Amniotic stem cell (primary cell): ENCODE measurements around the gene LIMA1.
"Not testable (repeated sequence)": the region's sequence is repeated elsewhere in the genome, so short reads cannot be mapped to it uniquely, and the experiment has no call there.

ENCODE experiments used
- DNase-seq: peaks from one replicate; lab custom pipeline; 2025; lab: John Stamatoyannopoulos, UW

LIMA1 gene

DNA sequence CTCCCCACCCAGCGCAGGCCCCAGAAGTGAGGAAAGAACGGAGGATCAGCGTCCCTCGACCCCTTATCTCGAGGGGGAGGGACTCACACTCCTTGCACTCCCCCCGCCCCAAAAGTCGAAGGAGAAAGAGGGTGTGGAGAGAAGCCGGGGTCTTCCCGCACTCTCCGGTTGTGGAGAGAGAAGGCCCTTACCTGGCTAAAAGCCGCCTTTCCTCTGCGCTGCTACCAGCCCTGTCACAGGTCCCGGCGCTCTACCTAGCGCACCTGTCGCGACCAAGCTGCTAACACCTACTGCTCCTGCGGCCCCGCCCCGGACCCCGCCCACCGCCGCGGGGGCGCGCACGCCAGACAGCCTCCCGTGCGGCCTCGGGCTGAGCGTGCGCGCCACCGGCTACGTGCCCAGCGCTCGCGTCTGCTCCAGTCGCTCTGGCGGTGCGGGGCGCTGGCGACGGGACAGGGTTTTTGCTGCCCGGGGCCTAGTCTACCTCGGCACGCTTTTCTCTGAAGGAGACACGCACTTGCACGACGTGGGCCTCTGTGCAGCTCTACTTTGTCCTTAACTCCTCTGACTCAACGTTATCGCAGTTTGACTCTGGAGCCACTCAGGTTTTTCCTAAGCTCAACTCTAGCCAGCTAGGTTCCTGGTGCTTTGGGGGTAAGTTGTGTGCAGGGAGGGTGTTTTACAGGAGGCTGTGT is at the start of gene LIMA1:
Gene LIMA1 (minus strand): TSS at position 292 of the 695 bp plus-strand sequence. CDS start 34,769 bp downstream, outside the sequence.
- no peak for DNase-seq

- DNase-seq = no peak
Observed at GRCh38 chr12:50331745-50332144, 48.4 kb upstream of the LIMA1 start.

DNA sequence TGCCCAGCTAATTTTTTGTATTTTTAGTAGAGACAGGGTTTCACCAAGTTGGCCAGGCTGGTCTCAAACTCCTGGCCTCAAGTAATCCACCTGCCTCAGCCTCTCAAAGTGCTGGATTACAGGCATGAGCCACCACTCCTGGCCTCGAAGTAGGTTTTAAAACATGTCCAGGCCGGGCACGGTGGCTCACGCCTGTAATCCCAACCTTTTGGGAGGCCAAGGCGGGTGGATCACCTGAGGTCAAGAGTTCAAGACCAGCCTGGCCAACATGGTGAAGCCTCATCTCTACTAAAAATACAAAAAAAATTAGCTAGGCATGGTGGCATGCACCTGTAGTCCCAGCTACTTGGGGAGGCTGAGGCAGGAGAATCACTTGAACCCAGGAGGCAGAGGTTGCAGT is 45.3 kb upstream of the LIMA1 start:
- not testable (repeated sequence) for DNase-seq

- peak; percentile 8 for DNase-seq
Observed at GRCh38 chr12:50326590-50327284, 43.4 kb upstream of the LIMA1 start.

GRCh38 chr12:50325890-50326391 is 42.6 kb upstream of the LIMA1 start:
- no peak for DNase-seq

DNA sequence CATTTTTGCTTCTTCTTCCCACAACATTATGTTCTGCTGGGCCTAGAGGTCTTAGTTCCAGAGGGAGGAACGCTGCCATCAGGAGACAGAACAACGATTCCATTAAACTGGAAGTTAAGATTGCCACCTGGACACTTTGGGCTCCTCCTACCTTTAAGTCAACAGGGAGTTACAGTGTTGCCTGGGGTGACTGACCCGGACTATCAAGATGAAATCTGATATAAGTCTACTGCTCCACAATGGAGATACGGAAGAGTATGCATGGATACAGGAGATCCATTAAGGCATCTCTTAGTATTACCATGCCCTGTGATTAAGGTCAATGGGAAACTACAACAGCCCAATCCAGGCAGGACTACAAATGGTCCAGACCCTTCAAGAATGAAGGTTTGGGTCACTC is 41.5 kb upstream of the LIMA1 start:
- DNase-seq = not testable (repeated sequence)

DNA sequence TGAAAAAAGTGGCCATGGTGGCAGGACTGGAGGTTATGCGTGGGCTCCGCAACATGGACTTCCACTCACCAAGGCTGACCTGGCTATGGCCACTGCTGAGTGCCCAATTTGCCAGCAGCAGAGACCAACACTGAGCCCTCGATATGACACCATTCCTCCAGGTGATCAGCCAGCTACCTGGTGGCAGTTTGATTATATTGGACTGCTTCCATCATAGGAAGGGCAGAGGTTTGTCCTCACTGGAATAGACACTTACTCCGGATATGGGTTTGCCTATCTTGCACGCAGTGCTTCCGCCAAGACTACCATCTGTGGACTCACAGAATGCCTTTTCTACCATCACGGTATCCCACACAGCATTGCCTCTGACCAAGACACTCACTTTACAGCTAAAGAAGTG is 40.8 kb upstream of the LIMA1 start:
- not testable (repeated sequence) for DNase-seq

GRCh38 chr12:50322206-50322605 is 38.9 kb upstream of the LIMA1 start:
- no peak for DNase-seq

GRCh38 chr12:50317203-50317602 is 33.9 kb upstream of the LIMA1 start:
- DNase-seq = no peak

DNA sequence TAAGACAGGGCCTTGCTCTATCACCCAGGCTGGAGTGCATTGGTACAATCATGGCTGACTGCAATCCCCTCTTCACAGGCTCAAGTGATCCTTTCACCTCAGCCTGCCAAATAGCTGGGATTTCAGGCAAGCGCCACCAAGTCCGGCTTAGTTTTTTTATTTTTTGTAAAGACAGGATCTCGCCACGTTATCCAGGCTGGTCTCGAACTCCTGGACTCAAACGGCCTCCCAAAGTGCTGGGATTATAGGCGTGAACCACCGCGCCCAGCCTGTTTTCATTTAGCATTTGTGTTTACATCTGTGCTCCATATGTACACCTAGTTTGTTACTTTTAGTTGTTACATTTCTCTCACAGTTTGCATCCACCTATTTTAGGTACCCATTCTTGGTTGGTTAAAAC is 32.5 kb upstream of the LIMA1 start:
- DNase-seq = no peak

- DNase-seq = peak; percentile 14
Observed at GRCh38 chr12:50314636-50315312, 31.5 kb upstream of the LIMA1 start.

DNA sequence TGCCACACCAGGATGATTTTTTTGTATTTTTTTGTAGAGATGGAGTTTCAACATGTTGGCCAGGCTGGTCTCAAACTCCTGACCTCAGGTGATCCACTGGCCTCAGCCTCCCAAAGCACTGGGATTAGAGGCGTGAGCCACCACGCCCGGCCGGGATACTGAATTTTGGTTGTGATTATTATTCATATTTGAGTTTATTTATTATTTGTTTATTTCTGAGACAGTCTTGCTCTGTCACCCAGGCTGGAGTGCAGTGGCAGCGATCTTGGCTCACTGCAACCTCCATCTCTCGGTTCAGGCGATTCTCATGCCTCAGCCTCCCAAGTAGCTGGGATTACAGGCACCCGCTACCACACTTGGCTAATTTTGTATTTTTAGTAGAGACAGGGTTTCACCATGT is 30.7 kb upstream of the LIMA1 start:
- DNase-seq = not testable (repeated sequence)

DNA sequence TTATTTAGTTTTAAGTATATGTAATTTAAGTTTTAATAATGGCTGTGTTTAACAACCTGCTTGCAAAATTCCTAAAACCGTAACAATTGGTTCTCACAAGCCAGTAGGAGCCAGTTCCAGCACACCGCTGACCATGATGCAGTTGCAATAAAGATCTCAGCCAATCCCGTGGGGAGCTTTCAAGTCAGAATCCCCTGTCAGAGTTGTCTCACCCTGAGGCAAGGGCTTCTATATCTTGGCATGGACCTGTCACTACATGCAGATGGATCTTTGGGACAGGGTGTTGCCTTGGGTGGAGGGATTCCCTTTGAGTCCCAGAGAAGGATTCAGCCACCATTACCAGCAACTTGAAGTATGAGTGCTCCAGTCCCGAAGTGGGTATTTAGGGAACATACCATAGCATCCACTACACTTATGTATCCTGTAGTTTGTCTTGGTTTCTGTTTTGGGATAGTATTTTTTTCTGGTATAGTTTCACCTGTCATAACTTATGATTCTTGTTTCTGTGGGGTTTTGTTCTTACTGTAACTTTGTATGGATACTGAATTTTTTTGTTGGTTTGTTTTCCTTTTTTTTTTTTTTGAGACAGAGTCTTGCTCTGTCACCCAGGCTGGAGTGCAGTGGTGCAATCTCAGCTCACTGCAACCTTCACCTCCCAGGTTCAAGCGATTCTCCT is 30.1 kb upstream of the LIMA1 start:
- DNase-seq = no peak

GRCh38 chr12:50311858-50312609 is 28.7 kb upstream of the LIMA1 start:
- peak; percentile 10 for DNase-seq

DNA sequence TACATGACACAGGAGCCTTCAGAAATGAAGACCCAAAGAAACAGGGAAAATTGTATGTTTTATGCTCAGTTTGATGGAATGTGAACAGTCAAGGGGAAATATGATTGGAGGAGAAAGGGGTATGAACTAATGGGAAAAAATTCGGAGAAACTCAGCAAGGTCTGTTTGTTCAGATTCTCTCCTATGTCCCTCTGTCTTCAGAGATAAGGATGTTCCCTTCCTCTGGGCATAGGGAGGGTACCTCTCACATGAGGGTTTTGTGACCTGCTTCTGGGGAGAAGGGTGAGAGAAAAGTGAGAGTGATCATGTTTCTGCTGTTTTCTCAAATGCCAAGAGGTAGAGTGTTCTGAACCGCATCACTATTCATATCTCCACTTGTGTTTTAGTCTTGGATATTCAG is 26.6 kb upstream of the LIMA1 start:
- no peak for DNase-seq

GRCh38 chr12:50302686-50303085 is 19.4 kb upstream of the LIMA1 start:
- no peak for DNase-seq

DNA sequence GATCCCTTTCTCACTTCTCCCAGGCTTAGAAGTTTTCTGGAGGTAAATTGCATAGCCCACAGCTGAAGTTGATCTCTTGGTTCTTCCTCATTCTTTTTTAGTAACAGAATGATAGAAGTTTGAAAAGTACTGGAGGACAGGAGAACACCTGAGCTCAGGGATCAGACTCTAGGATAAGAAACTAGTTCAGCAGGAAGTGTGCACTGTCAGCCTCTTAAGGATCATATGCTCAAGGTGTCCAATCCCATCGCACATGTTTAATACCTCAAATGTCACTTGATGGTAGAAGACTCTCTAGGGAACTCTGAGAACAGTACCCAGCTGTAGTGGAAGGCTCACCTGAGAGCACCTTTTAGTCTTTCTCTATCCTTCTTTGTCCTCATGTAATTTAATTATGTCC is 14.7 kb upstream of the LIMA1 start:
- no peak for DNase-seq

GRCh38 chr12:50297027-50297426 is 13.7 kb upstream of the LIMA1 start:
- DNase-seq = no peak

DNA sequence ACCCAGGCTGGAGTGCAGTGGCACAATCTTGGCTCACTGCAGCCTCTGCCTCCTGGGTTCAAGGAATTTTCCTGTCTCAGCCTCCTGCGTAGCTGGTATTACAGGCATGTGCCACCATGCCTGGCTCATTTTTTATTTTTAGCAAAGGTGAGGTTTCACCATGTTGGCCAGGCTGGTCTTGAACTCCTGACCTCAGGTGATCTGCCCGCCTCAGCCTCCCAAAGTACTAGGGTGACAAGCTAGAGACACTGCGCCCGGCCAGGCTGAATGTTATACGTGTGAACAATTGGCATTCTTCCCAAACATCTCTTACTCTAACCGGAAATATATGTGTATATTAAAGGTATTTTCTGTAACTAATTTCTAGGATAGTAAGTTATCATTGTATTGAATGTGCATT is 13.2 kb upstream of the LIMA1 start:
- no peak for DNase-seq

DNA sequence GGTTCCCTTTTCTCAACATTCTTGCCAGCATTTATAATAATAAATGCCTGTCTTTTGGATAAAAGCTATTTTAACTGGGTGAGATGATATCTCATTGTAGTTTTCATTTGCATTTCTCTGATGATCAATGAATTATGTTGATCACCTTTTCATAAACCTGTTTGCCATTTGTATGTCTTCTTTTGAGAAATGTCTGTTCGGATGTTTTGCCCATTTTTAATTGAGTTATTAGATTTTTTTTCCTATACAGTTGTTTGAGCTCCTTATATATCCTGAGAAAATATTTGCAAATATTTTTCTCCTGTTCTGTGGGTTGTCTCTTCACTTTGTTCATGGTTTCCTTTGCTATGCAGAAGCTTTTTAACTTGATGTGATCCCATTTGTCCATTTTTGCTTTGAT is 8.1 kb upstream of the LIMA1 start:
- DNase-seq = no peak

- DNase-seq = not testable (repeated sequence)
Observed at GRCh38 chr12:50290692-50291091, 7.4 kb upstream of the LIMA1 start.

DNA sequence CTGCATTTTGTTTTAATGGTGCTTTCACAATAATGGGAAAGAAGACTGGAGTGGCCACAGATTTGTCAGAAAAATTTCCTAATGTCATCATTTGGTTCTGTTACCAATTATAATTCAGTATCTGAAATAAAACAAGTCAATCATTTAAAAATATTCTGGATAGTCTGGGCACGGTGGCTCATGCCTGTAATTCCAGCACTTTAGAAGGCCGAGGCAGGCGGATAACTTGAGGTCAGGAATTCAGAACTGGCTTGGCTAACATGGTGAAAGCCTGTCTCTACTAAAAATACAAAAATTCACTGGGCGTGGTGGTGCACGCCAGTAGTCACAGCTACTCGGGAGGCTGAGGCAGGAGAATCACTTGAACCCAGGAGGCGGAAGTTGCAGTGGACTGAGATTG is 4.0 kb upstream of the LIMA1 start:
- DNase-seq = no peak
